HepG2 (cell line): ENCODE results near the gene MIEF1. TPM values are rescaled to one million over a fixed set of nuclear protein-coding genes. Genes with fewer than 3 reads are reported as not detected.

ENCODE experiments used
- EED ChIP-seq: sonication (generic); formaldehyde crosslinking; IDR thresholded peaks from 2 replicates; pipeline ENCODE4 v1.5.0; 2020; ENCODE audit warnings: mild to moderate bottlenecking, missing genetic modification reagents
- EP300 ChIP-seq, 3 experiments: sonication (generic) in 1 of 3; formaldehyde crosslinking in 1 of 3; IDR thresholded peaks; 2 replicates each; pipeline versions ENCODE4 v1.5.1 to v1.6.1; 2011 to 2020; ENCODE audit warnings: low read depth in 2 of 3, low read length in 2 of 3, borderline replicate concordance in 1 of 3, improper control_type of control experiment in 1 of 3, mild to moderate bottlenecking in 1 of 3, missing genetic modification reagents in 1 of 3, moderate library complexity in 1 of 3
- HNRNPL ChIP-seq: fragments of 200-400 bp; formaldehyde crosslinking; IDR thresholded peaks from 2 replicates; pipeline ENCODE4 v1.6.1; 2017; ENCODE audit warnings: mild to moderate bottlenecking, low read depth, low read length
- IKZF4 ChIP-seq: sonication (generic); formaldehyde crosslinking; IDR thresholded peaks from 2 replicates; pipeline ENCODE4 v1.5.1; 2020; ENCODE audit warnings: borderline replicate concordance, mild to moderate bottlenecking, low read depth, missing genetic modification reagents; ENCODE audit errors: not compliant biosample characterization
- JUN ChIP-seq: sonication (generic); formaldehyde crosslinking; IDR thresholded peaks from 2 replicates; pipeline ENCODE4 v1.4.0; 2020; ENCODE audit warnings: mild to moderate bottlenecking, missing genetic modification reagents
- NCOA1 ChIP-seq: sonication (generic); formaldehyde crosslinking; IDR thresholded peaks from 2 replicates; pipeline ENCODE4 v1.9.0; 2021; ENCODE audit warnings: missing genetic modification reagents
- PAWR ChIP-seq: sonication (generic); formaldehyde crosslinking; IDR thresholded peaks from 2 replicates; pipeline ENCODE4 v1.4.0; 2020; ENCODE audit warnings: missing genetic modification reagents, mild to moderate bottlenecking, borderline replicate concordance
- PRPF4 ChIP-seq: fragments of 200-400 bp; formaldehyde crosslinking; IDR thresholded peaks from 2 replicates; pipeline ENCODE4 v1.6.1; 2016; ENCODE audit warnings: low read length, low read depth; ENCODE audit not compliant: poor library complexity, severe bottlenecking
- SP4 ChIP-seq: sonication (generic); formaldehyde crosslinking; IDR thresholded peaks from 2 replicates; pipeline ENCODE4 v1.8.1; 2023; ENCODE audit warnings: mild to moderate bottlenecking, missing genetic modification reagents
- TCF7 ChIP-seq: sonication (generic); IDR thresholded peaks from 2 replicates; pipeline ENCODE4 v1.6.1; 2016; ENCODE audit warnings: antibody characterized with exemption, low read depth
- ZBTB7B ChIP-seq: sonication (generic); formaldehyde crosslinking; IDR thresholded peaks from 2 replicates; pipeline ENCODE4 v1.4.0; 2020; ENCODE audit warnings: missing genetic modification reagents
- ZFP62 ChIP-seq: sonication (generic); formaldehyde crosslinking; IDR thresholded peaks from 2 replicates; pipeline ENCODE4 v1.4.0; 2020; ENCODE audit warnings: missing genetic modification reagents
- ZFYVE20 ChIP-seq: sonication (generic); formaldehyde crosslinking; IDR thresholded peaks from 2 replicates; pipeline ENCODE4 v1.8.0; 2023; ENCODE audit warnings: low read depth, mild to moderate bottlenecking, moderate library complexity, missing genetic modification reagents, borderline replicate concordance
- ZNF143 ChIP-seq: sonication (generic); formaldehyde crosslinking; IDR thresholded peaks from 2 replicates; pipeline ENCODE4 v1.4.0; 2020; ENCODE audit warnings: missing genetic modification reagents
- ZNF451 ChIP-seq: sonication (generic); formaldehyde crosslinking; IDR thresholded peaks from 2 replicates; pipeline ENCODE4 v1.5.0; 2020; ENCODE audit warnings: mild to moderate bottlenecking, missing genetic modification reagents
- ZNF570 ChIP-seq: sonication (generic); formaldehyde crosslinking; IDR thresholded peaks from 2 replicates; pipeline ENCODE4 v1.4.0; 2020; ENCODE audit warnings: mild to moderate bottlenecking, missing genetic modification reagents, borderline replicate concordance
- ZNF766 ChIP-seq: sonication (generic); formaldehyde crosslinking; IDR thresholded peaks from 2 replicates; pipeline ENCODE4 v1.5.0; 2020; ENCODE audit warnings: missing genetic modification reagents, borderline replicate concordance
- ZSCAN31 ChIP-seq: sonication (generic); formaldehyde crosslinking; IDR thresholded peaks from 2 replicates; pipeline ENCODE4 v1.5.0; 2020; ENCODE audit warnings: low read depth, mild to moderate bottlenecking, missing genetic modification reagents
- polyA plus RNA-seq, 8 experiments: library from polyadenylated mRNA; depleted of rRNA in 3 of 8; stranded (reverse) in 7 of 8; unstranded in 1 of 8; fragments of >200 nt; fragmentation: Illumina TruSeq in 4 of 8; extraction: Trizol in 4 of 8; gene quantifications; 2 replicates each; pipeline versions ENCODE4 v1.2.1 to v1.2.3, GENCODE V29; 2011 to 2016; ENCODE audit warnings: low read depth in 4 of 8, missing spikeins in 1 of 8, mixed read lengths in 1 of 8; ENCODE audit not compliant: insufficient read depth in 1 of 8
- total RNA-seq, 5 experiments: library from RNA; depleted of rRNA; stranded (reverse); fragments of >200 nt; fragmentation: Illumina TruSeq; extraction: Trizol; gene quantifications; 2 replicates each; pipeline ENCODE4 v1.2.3, GENCODE V29; 2016; ENCODE audit warnings: low read depth in 1 of 5
- TF ChIP-seq, protein P1 (sequence below): sonication (generic); formaldehyde crosslinking; IDR thresholded peaks from 2 replicates; pipeline ENCODE4 v1.5.0; 2020; ENCODE audit warnings: mild to moderate bottlenecking, missing genetic modification reagents, borderline replicate concordance
- TF ChIP-seq, protein P2 (sequence below): fragments of 450-650 bp; IDR thresholded peaks from 2 replicates; pipeline ENCODE4 v1.6.1; 2017

The MIEF1 gene
- total and polyA plus RNA-seq, 2 of the 13 experiments (the other 11 are each of a cell fraction or from before 2014, with no cell fraction given): 21.7 to 34.8 TPM

DNA sequence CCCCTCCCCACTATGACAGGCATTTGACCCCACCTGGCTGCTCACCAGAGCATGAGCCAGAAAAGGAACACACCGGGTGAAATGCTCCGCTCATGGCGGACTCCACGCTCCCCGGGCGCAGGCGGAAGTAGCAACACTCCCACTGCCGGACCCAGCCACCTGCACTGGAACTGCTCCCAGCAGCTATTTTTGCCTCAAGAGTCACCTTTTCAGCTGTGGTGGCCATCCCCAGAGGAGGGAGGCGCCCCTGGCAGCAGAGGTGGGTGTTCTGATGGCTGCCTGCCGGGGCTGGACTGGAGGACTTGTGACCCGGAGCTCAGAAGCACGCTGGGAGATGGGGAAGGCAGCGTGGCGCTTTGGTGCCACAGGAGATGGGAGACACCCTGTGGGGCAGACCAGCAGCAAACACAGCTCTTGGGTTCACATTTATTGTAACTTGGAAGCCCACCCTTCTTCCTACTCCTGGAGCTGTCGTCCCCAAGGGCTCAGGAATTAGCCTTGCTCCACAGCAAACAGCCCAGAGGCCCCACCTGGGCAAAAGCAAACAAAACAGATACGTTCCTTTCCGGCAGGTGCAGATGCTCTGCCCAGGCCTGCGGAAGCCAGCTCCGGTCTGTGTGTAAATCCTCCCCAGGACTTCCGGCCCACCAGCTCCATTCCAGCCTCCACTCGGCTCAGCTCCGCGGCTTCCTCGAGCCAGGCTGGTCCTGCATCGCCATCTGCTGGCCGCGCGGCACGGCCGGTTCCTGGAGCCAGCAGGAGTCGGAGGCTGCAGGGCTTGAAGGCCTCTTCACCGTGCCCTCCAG, 26.8 kb downstream of the MIEF1 start (continued):
- TF ChIP-seq, protein P1, sequence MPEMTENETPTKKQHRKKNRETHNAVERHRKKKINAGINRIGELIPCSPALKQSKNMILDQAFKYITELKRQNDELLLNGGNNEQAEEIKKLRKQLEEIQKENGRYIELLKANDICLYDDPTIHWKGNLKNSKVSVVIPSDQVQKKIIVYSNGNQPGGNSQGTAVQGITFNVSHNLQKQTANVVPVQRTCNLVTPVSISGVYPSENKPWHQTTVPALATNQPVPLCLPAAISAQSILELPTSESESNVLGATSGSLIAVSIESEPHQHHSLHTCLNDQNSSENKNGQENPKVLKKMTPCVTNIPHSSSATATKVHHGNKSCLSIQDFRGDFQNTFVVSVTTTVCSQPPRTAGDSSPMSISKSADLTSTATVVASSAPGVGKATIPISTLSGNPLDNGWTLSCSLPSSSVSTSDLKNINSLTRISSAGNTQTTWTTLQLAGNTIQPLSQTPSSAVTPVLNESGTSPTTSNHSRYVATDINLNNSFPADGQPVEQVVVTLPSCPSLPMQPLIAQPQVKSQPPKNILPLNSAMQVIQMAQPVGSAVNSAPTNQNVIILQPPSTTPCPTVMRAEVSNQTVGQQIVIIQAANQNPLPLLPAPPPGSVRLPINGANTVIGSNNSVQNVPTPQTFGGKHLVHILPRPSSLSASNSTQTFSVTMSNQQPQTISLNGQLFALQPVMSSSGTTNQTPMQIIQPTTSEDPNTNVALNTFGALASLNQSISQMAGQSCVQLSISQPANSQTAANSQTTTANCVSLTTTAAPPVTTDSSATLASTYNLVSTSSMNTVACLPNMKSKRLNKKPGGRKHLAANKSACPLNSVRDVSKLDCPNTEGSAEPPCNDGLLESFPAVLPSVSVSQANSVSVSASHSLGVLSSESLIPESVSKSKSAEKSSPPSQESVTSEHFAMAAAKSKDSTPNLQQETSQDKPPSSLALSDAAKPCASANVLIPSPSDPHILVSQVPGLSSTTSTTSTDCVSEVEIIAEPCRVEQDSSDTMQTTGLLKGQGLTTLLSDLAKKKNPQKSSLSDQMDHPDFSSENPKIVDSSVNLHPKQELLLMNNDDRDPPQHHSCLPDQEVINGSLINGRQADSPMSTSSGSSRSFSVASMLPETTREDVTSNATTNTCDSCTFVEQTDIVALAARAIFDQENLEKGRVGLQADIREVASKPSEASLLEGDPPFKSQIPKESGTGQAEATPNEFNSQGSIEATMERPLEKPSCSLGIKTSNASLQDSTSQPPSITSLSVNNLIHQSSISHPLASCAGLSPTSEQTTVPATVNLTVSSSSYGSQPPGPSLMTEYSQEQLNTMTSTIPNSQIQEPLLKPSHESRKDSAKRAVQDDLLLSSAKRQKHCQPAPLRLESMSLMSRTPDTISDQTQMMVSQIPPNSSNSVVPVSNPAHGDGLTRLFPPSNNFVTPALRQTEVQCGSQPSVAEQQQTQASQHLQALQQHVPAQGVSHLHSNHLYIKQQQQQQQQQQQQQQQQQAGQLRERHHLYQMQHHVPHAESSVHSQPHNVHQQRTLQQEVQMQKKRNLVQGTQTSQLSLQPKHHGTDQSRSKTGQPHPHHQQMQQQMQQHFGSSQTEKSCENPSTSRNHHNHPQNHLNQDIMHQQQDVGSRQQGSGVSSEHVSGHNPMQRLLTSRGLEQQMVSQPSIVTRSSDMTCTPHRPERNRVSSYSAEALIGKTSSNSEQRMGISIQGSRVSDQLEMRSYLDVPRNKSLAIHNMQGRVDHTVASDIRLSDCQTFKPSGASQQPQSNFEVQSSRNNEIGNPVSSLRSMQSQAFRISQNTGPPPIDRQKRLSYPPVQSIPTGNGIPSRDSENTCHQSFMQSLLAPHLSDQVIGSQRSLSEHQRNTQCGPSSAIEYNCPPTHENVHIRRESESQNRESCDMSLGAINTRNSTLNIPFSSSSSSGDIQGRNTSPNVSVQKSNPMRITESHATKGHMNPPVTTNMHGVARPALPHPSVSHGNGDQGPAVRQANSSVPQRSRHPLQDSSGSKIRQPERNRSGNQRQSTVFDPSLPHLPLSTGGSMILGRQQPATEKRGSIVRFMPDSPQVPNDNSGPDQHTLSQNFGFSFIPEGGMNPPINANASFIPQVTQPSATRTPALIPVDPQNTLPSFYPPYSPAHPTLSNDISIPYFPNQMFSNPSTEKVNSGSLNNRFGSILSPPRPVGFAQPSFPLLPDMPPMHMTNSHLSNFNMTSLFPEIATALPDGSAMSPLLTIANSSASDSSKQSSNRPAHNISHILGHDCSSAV (CRISPR knock-in tag): no peak
- TF ChIP-seq ZNF766 (CRISPR knock-in tag): peak; percentile 75; the same call in 1 of the 2 replicates
- TF ChIP-seq EED (CRISPR knock-in tag): no peak
- peak; percentile 68 for TF ChIP-seq IKZF4 (CRISPR knock-in tag)
- TF ChIP-seq SP4 (CRISPR knock-in tag): peak; percentile 87
- peak; percentile 76; the same call in 1 of the 2 replicates for TF ChIP-seq HNRNPL
- TF ChIP-seq, protein P2, sequence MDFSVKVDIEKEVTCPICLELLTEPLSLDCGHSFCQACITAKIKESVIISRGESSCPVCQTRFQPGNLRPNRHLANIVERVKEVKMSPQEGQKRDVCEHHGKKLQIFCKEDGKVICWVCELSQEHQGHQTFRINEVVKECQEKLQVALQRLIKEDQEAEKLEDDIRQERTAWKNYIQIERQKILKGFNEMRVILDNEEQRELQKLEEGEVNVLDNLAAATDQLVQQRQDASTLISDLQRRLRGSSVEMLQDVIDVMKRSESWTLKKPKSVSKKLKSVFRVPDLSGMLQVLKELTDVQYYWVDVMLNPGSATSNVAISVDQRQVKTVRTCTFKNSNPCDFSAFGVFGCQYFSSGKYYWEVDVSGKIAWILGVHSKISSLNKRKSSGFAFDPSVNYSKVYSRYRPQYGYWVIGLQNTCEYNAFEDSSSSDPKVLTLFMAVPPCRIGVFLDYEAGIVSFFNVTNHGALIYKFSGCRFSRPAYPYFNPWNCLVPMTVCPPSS: no peak
- TF ChIP-seq EP300 (IDR thresholded peaks at IDR 0.05; ENCODE audit: low read depth in 2 of 2, low read length in 2 of 2): peak; percentile 24 to 81; a peak in 2 of 4 replicates
- peak; percentile 52 for TF ChIP-seq EP300 (CRISPR knock-in tag; IDR thresholded peaks at IDR 0.05; ENCODE audit: borderline replicate concordance)
- TF ChIP-seq ZSCAN31 (CRISPR knock-in tag): no peak
- TF ChIP-seq ZNF451 (CRISPR knock-in tag): 0 out of 2 replicates have a peak, but pooled peaks have one; percentile 52
- TF ChIP-seq ZNF143 (CRISPR knock-in tag): peak; percentile 48; the same call in 1 of the 2 replicates
- TF ChIP-seq PRPF4: no peak
- TF ChIP-seq ZFYVE20: no peak
- TF ChIP-seq TCF7: no peak
- TF ChIP-seq ZNF570: no peak
- TF ChIP-seq JUN (CRISPR knock-in tag): no peak; the same call in 1 of the 2 replicates
- no peak for TF ChIP-seq NCOA1 (CRISPR knock-in tag)
- TF ChIP-seq ZBTB7B (CRISPR knock-in tag): peak; percentile 55; the same call in 1 of the 2 replicates
- TF ChIP-seq PAWR: no peak
- no peak for TF ChIP-seq ZFP62
